Measurements from ENCODE around the gene AHCYL2. TPM values are rescaled to one million over a fixed set of nuclear protein-coding genes. Genes with fewer than 3 reads are reported as not detected.

AHCYL2 gene
- total and polyA plus RNA-seq, 2 of the 8 experiments (the other 6 are each of a cell fraction or from before 2014, with no cell fraction given): 20.7 to 25.4 TPM

GRCh38 chr7:129412501-129412900 lies 187.7 kb downstream of the AHCYL2 start:
- no peak overlapping the region for H3K23ac ChIP-seq (ENCODE audit: insufficient read length)
- no peaks in the 10 kb centered on the region for H3K23me2 ChIP-seq (ENCODE audit: low read depth, low read length)
- no peak overlapping the region for H3K4me3 ChIP-seq (ENCODE audit: extremely low read depth in 1 of 4, insufficient read depth in 2 of 4, low read depth in 3 of 4, low read length in 4 of 4)
- no peak overlapping the region for H3K56ac ChIP-seq (replicated peaks; ENCODE audit: insufficient read length, low read depth, low read length)
- 86% methylated on average over 4 of the region's 4 CpGs; no CpG with 5 or more reads in 1 of the 2 experiments for WGBS, 2 experiments (ENCODE audit: extremely low coverage in 1 of 2, insufficient coverage in 1 of 2, insufficient read length in 1 of 2, insufficient replicate concordance in 2 of 2, low coverage in 1 of 2, low lambda C conversion rate in 2 of 2, missing lambda C conversion rate in 1 of 2)
- no peak overlapping the region for H3K9ac ChIP-seq (replicated peaks in 1 of 4; ENCODE audit: extremely low read depth in 1 of 4, low read depth in 3 of 4, low read length in 3 of 4)
- H2BK20ac ChIP-seq (ENCODE audit: low read length): no peak overlapping the region
- no peaks in the 10 kb centered on the region for H3K4me1 ChIP-seq (replicated peaks in 1 of 4; ENCODE audit: control insufficient read depth in 3 of 4, insufficient read depth in 4 of 4, low read length in 3 of 4)
- H3K36me3 ChIP-seq (ENCODE audit: control insufficient read depth in 2 of 4, insufficient read depth in 4 of 4, low read length in 3 of 4): peaks cover 0 to 6% (median 3%) of the 10 kb centered on the region in 4 experiments; a peak in 3 of 8 replicates
- ChIA-PET POLR2A (ENCODE audit: partially characterized antibody) (no interaction called here), CTCF (ENCODE audit: partially characterized antibody) (interaction anchor here (0.6 to 2.7 kb wide), 3 partner anchors 45 to 194 kb away, joined by 3 to 8 read pairs (median 3); no protein-coding TSS in a partner anchor)
- no peak overlapping the region for H3K18ac ChIP-seq (ENCODE audit: extremely low read depth, low read length)
- H3K4me2 ChIP-seq (ENCODE audit: insufficient read depth in 1 of 2, low read depth in 2 of 2, low read length in 2 of 2): no peak overlapping the region
- DNase-seq (ENCODE audit: low read depth in 1 of 2, low spot score in 2 of 2): no peak
- no peak overlapping the region for H2BK5ac ChIP-seq (ENCODE audit: low read depth, low read length)
- no peaks in the 10 kb centered on the region for H3K79me2 ChIP-seq (ENCODE audit: control insufficient read depth in 1 of 2, insufficient read depth in 2 of 2, low read length in 2 of 2)
- no peaks in the 10 kb centered on the region for H3K27me3 ChIP-seq (replicated peaks in 1 of 4; ENCODE audit: control insufficient read depth in 3 of 4, extremely low read depth in 1 of 4, insufficient read depth in 3 of 4, low read length in 3 of 4)
- no peaks in the 10 kb centered on the region for H3K9me3 ChIP-seq (ENCODE audit: insufficient read depth in 2 of 2, low read depth in 1 of 2, low read length in 1 of 2)
- no peak overlapping the region for H4K8ac ChIP-seq (ENCODE audit: extremely low read depth, insufficient read depth, low read length)
- no peak overlapping the region for H2AFZ ChIP-seq (ENCODE audit: low read length)
- no peaks in the 10 kb centered on the region for H4K20me1 ChIP-seq (replicated peaks in 1 of 2; ENCODE audit: control insufficient read depth in 1 of 2, insufficient read depth in 2 of 2, low read length in 2 of 2)
- no peak overlapping the region for H3K4ac ChIP-seq (replicated peaks; ENCODE audit: insufficient read length, low read depth, low read length)
- H4K5ac ChIP-seq (ENCODE audit: insufficient read length, low read depth, low read length): no peak overlapping the region
- no peak overlapping the region for H3K14ac ChIP-seq (ENCODE audit: insufficient read length)
- no peak overlapping the region for H2AK5ac ChIP-seq (ENCODE audit: low read depth, low read length)
- no peak for FAIRE-seq
- H4K91ac ChIP-seq (replicated peaks; ENCODE audit: insufficient read length, low read length): no peak overlapping the region
- no peaks in the 10 kb centered on the region for H3K79me1 ChIP-seq (ENCODE audit: low read depth, low read length)
- H2BK120ac ChIP-seq (replicated peaks; ENCODE audit: low read depth, low read length): no peak overlapping the region
- no peak overlapping the region for H2BK12ac ChIP-seq (ENCODE audit: low read depth, low read length)
- H3K27ac ChIP-seq (ENCODE audit: low read depth, low read length): no peak overlapping the region
- no peak overlapping the region for H2BK15ac ChIP-seq (ENCODE audit: low read length)
- TF ChIP-seq TAF1 (IDR thresholded peaks at IDR 0.05; ENCODE audit: low read depth, low read length) (no peak), CEBPB (IDR thresholded peaks at IDR 0.05; ENCODE audit: low read depth, low read length) (no peak), CTBP2 (IDR thresholded peaks at IDR 0.05; ENCODE audit: borderline replicate concordance, insufficient read depth, insufficient read length, low read length) (no peak), CBX5 (IDR thresholded peaks at IDR 0.05; ENCODE audit: low read depth, low read length) (no peak), CHD1 (IDR thresholded peaks at IDR 0.05; ENCODE audit: low read depth, low read length) (no peak), TCF12 (IDR thresholded peaks at IDR 0.05; ENCODE audit: low read depth, low read length) (no peak)
